ENCODE data around the gene HHAT. TPM values are rescaled to one million over a fixed set of nuclear protein-coding genes. Genes with fewer than 3 reads are reported as not detected.

The HHAT gene
- total RNA-seq, 1 experiment from 2014 or later = 4.6 TPM

DNA sequence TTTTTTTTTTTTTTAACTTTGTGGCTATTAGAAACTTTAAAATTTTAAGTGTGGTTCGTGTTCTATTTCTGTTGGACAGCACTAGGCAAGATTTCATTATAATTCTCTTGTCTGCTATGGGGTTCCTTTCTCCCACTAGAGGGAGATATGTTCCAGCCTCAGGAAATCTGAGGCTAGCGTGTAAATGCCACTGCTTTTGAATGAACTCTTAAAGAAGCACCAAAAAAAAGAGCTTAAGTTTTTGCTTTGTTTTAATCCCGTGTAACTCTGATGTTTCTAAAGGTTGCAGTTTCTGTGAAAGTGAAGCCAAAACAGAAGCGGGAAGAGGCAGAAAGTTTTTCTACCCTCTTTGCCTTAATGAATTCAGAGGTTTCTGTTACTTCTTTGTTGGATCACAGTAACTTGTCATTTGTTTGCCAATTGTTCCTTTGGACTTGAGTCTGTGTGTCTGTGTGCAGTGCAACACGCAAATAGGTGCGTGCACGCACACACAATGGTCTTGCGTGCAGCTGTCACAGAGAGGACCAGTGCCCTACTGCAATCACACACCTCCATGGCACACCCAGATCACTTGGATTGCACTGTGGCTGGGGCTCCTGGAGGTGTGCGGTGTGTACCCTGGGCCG, 32.3 kb downstream of the HHAT start:
- Mint-ChIP-seq H3K36me3 (ENCODE audit: insufficient read depth, unreplicated experiment) (no peaks in the 10 kb centered on the region), H3K27me3 (ENCODE audit: insufficient read depth, unreplicated experiment) (no peaks in the 10 kb centered on the region), H3K27ac (ENCODE audit: low read depth, unreplicated experiment) (no peak overlapping the region), H3K4me1 (ENCODE audit: insufficient read depth, unreplicated experiment) (peaks cover 18% of the 10 kb centered on the region), H3K9me3 (ENCODE audit: unreplicated experiment) (no peaks in the 10 kb centered on the region), H3K4me3 (ENCODE audit: unreplicated experiment) (no peak overlapping the region)
- ChIA-PET POLR2A (interaction anchor here (0.6 to 2.0 kb wide), 11 partner anchors 11 to 218 kb away, joined by 3 to 27 read pairs (median 4); partner anchors contain the start of gene HHAT), CTCF (interaction anchor here (0.6 to 18.9 kb wide), 59 partner anchors 9 to 977 kb away, joined by 3 to 807 read pairs (median 4); partner anchors contain the start of genes HHAT and KCNH1)
- TF ChIP-seq CTCF (IDR thresholded peaks at IDR 0.05; ENCODE audit: unreplicated experiment) = peak; percentile 83
- peak; percentile 76 for DNase-seq (ENCODE audit: unreplicated experiment)
- intact Hi-C loops (cut with micrococcal nuclease) = loop anchor here (1.0 to 2.0 kb wide), 3 partner anchors 39 to 218 kb away; no protein-coding TSS in a partner anchor
- no TSS peak for BruUV-seq (replicated peaks)

DNA sequence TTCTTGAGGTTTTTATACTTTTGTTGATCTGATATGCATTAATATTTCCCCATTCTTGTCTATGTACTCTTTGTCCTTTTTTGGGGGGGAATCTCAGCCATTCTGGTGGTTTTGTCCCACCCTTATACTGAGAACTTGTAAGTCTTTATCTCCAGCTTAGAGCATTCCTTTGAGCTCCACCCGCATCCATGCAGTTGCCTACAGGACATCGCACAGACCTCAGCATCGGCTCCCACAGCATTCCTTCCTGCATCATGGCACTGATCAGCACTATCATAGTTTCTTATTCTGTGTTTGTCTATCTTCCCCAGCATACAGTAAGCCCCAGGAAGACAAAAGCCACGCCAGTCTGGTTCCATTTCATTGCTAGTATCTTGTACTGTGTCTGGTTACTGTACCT, 33.0 kb downstream of the HHAT start:
- no TSS peak for BruUV-seq (replicated peaks)
- CTCF ChIA-PET = interaction anchor here (0.6 to 18.9 kb wide), 29 partner anchors 8 to 962 kb away, joined by 3 to 807 read pairs (median 5); partner anchors contain the start of genes HHAT and KCNH1

GRCh38 chr1:210362526-210362925, 33.8 kb downstream of the HHAT start:
- no peak for TF ChIP-seq CTCF (IDR thresholded peaks at IDR 0.05; ENCODE audit: unreplicated experiment)
- H3K27me3 Mint-ChIP-seq (ENCODE audit: insufficient read depth, unreplicated experiment) = no peaks in the 10 kb centered on the region
- intact Hi-C loops (cut with micrococcal nuclease) = no loop called here
- no TSS peak for BruUV-seq (replicated peaks)
- H3K36me3 Mint-ChIP-seq (ENCODE audit: insufficient read depth, unreplicated experiment) = no peaks in the 10 kb centered on the region
- ChIA-PET POLR2A (interaction anchor here (0.9 to 4.1 kb wide), 3 partner anchors 11 to 74 kb away, joined by 3 to 35 read pairs (median 5); no protein-coding TSS in a partner anchor), CTCF (interaction anchor here (0.6 to 18.9 kb wide), 15 partner anchors 7 to 1272 kb away, joined by 3 to 807 read pairs (median 6); partner anchors contain the start of gene HHAT)
- H3K27ac Mint-ChIP-seq (ENCODE audit: low read depth, unreplicated experiment) = no peak overlapping the region
- H3K4me1 Mint-ChIP-seq (ENCODE audit: insufficient read depth, unreplicated experiment) = peaks cover 28% of the 10 kb centered on the region
- no peak overlapping the region for H3K4me3 Mint-ChIP-seq (ENCODE audit: unreplicated experiment)
- DNase-seq (ENCODE audit: unreplicated experiment) = no peak
- H3K9me3 Mint-ChIP-seq (ENCODE audit: unreplicated experiment) = no peaks in the 10 kb centered on the region

More for the DNA sequence above, 33.0 kb downstream of the HHAT start:
- Mint-ChIP-seq H3K4me3 (ENCODE audit: unreplicated experiment) (no peak overlapping the region), H3K27ac (ENCODE audit: low read depth, unreplicated experiment) (no peak overlapping the region), H3K27me3 (ENCODE audit: insufficient read depth, unreplicated experiment) (no peaks in the 10 kb centered on the region), H3K4me1 (ENCODE audit: insufficient read depth, unreplicated experiment) (peaks cover 21% of the 10 kb centered on the region), H3K36me3 (ENCODE audit: insufficient read depth, unreplicated experiment) (no peaks in the 10 kb centered on the region), H3K9me3 (ENCODE audit: unreplicated experiment) (no peaks in the 10 kb centered on the region)
- POLR2A ChIA-PET = interaction anchor here (1.1 to 1.8 kb wide), 5 partner anchors 12 to 219 kb away, joined by 4 to 27 read pairs (median 6); partner anchors contain the start of gene HHAT
- intact Hi-C loops (cut with micrococcal nuclease) = loop anchor here (1.0 to 2.0 kb wide), 2 partner anchors 39 to 51 kb away; no protein-coding TSS in a partner anchor
- no peak for TF ChIP-seq CTCF (IDR thresholded peaks at IDR 0.05; ENCODE audit: unreplicated experiment)
- no peak for DNase-seq (ENCODE audit: unreplicated experiment)

DNA sequence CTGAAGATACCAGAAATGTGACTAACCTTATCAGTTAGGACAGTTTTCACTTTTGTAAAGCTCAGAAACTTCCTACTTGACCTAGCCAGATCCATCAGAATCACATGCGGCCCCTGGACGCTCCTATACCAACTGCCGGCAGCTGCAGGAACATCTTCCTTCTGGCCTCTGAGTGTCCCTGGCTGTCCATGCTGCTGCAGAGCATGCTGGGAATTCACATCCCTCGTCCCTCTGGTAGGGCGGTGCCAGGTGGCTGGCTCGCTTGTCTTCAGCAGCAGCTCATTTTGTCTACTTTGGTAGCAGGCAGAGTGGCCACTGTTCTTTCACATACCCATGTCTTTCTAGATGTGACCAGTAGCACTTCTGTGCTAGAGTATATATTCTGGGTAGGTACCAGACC, 34.4 kb downstream of the HHAT start:
- BruUV-seq (replicated peaks) = no TSS peak
- CTCF ChIA-PET = interaction anchor here (0.6 to 18.9 kb wide), 15 partner anchors 9 to 640 kb away, joined by 3 to 807 read pairs (median 6); partner anchors contain the start of gene HHAT

More for the DNA sequence above, 34.4 kb downstream of the HHAT start:
- Mint-ChIP-seq H3K9me3 (ENCODE audit: unreplicated experiment) (no peaks in the 10 kb centered on the region), H3K4me3 (ENCODE audit: unreplicated experiment) (no peak overlapping the region), H3K27me3 (ENCODE audit: insufficient read depth, unreplicated experiment) (no peaks in the 10 kb centered on the region), H3K4me1 (ENCODE audit: insufficient read depth, unreplicated experiment) (peaks cover 28% of the 10 kb centered on the region), H3K27ac (ENCODE audit: low read depth, unreplicated experiment) (no peak overlapping the region), H3K36me3 (ENCODE audit: insufficient read depth, unreplicated experiment) (no peaks in the 10 kb centered on the region)
- intact Hi-C loops (cut with micrococcal nuclease) = no loop called here
- DNase-seq (ENCODE audit: unreplicated experiment) = no peak
- POLR2A ChIA-PET = interaction anchor here (0.9 to 4.1 kb wide), 3 partner anchors 11 to 75 kb away, joined by 3 to 35 read pairs (median 5); no protein-coding TSS in a partner anchor
- no peak for TF ChIP-seq CTCF (IDR thresholded peaks at IDR 0.05; ENCODE audit: unreplicated experiment)
